ENCODE measurements around the gene GNAQ.

DNA sequence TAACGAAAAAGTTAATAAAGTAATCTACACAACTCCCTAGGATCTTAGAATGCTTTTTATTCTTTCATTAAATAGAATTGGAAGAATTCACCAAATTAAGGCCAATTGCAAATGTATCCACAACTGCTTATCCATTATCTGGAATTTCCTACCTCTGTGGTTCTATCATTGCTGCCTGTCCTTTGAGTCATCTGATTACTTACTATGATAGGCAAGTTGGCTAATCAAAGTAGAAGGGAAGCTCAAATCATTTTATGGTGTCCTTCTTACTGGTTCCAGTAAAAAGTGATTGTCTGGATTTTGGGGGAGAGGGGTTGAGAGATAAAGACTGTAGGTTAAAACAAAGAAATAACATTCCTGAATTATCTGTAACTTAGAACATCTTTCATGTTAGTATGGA, 222.1 kb downstream of the GNAQ start:
- TF ChIP-seq TAF1 (IDR thresholded peaks at IDR 0.05; ENCODE audit: low read depth): no peak
- TF ChIP-seq YY1 (IDR thresholded peaks at IDR 0.05; ENCODE audit: low read depth): no peak
- TF ChIP-seq, protein P1, sequence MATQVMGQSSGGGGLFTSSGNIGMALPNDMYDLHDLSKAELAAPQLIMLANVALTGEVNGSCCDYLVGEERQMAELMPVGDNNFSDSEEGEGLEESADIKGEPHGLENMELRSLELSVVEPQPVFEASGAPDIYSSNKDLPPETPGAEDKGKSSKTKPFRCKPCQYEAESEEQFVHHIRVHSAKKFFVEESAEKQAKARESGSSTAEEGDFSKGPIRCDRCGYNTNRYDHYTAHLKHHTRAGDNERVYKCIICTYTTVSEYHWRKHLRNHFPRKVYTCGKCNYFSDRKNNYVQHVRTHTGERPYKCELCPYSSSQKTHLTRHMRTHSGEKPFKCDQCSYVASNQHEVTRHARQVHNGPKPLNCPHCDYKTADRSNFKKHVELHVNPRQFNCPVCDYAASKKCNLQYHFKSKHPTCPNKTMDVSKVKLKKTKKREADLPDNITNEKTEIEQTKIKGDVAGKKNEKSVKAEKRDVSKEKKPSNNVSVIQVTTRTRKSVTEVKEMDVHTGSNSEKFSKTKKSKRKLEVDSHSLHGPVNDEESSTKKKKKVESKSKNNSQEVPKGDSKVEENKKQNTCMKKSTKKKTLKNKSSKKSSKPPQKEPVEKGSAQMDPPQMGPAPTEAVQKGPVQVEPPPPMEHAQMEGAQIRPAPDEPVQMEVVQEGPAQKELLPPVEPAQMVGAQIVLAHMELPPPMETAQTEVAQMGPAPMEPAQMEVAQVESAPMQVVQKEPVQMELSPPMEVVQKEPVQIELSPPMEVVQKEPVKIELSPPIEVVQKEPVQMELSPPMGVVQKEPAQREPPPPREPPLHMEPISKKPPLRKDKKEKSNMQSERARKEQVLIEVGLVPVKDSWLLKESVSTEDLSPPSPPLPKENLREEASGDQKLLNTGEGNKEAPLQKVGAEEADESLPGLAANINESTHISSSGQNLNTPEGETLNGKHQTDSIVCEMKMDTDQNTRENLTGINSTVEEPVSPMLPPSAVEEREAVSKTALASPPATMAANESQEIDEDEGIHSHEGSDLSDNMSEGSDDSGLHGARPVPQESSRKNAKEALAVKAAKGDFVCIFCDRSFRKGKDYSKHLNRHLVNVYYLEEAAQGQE (IDR thresholded peaks at IDR 0.05; ENCODE audit: low read depth): no peak
- TF ChIP-seq CREB1 (IDR thresholded peaks at IDR 0.05; ENCODE audit: low read depth): no peak

Data from Ishikawa (cell line).